Activated T-cell treated with anti-CD3 and anti-CD28 coated beads, Interleukin-2, amount 50 U/mL, for 48 hours (primary cell): ENCODE results near the gene GALNT3.

Experiments
- DNase-seq, 2 experiments: peaks; one replicate each; pipeline ENCODE4 v3.0.0-alpha.2; 2020

The GALNT3 gene

GRCh38 chr2:165720511-165720910, 73.5 kb downstream of the GALNT3 start:
- DNase-seq: no peak

- no peak for DNase-seq
Observed at GRCh38 chr2:165718610-165719210, 75.3 kb downstream of the GALNT3 start.

- no peak for DNase-seq
Observed at GRCh38 chr2:165716091-165716490, 78.0 kb downstream of the GALNT3 start.

GRCh38 chr2:165706960-165707487, 87.0 kb downstream of the GALNT3 start:
- DNase-seq: no peak

- DNase-seq: no peak
Observed at GRCh38 chr2:165701147-165701546, 92.9 kb downstream of the GALNT3 start.

GRCh38 chr2:165700531-165700930, 93.5 kb downstream of the GALNT3 start:
- no peak for DNase-seq

- no peak for DNase-seq
Observed at GRCh38 chr2:165699946-165700345, 94.1 kb downstream of the GALNT3 start.

GRCh38 chr2:165698444-165698884, 95.6 kb downstream of the GALNT3 start:
- no peak for DNase-seq

- DNase-seq: no peak
Observed at GRCh38 chr2:165697748-165698443, 96.2 kb downstream of the GALNT3 start.
